PC-9 (cell line): Measurements from ENCODE around the gene CBX4. TPM values are rescaled to one million over a fixed set of nuclear protein-coding genes. Genes with fewer than 3 reads are reported as not detected.
A peak's percentile ranks its signal among the peaks of the same experiment; 100 is the strongest.

Experiments used
- BruUV-seq: library from RNA; stranded (reverse); fragments of 400-500 nt; replicated peaks from 2 replicates; lab custom pipeline; 2021; lab: Mats Ljungman, UMichigan
- CTCF ChIA-PET: fragments of 300-600 bp; sonication (Branson Sonifier 250); formaldehyde crosslinking; loops from one replicate; lab custom pipeline; 2022; ENCODE audit warnings: antibody characterized with exemption; lab: Charles Lee
- POLR2A ChIA-PET: fragments of 300-600 bp; sonication (Branson Sonifier 250); formaldehyde crosslinking; loops from one replicate; lab custom pipeline; 2022; ENCODE audit warnings: antibody characterized with exemption; ENCODE audit not compliant: unreplicated experiment; lab: Charles Lee
- DNase-seq, 2 experiments: peaks; one replicate each; pipeline versions ENCODE4 v3.0.0 to v3.0.0-alpha.2; 2015 to 2022; ENCODE audit warnings: mixed read lengths in 1 of 2
- H2AFZ ChIP-seq: fragments of 200-600 bp; sonication (generic); 2 replicates; pipeline ENCODE4 v1.8.1; 2017; ENCODE audit warnings: antibody characterized with exemption
- H3F3A ChIP-seq: fragments of 200-600 bp; sonication (generic); 2 replicates; pipeline ENCODE4 v1.8.1; 2017; ENCODE audit warnings: antibody characterized with exemption, mild to moderate bottlenecking, low read depth; ENCODE audit not compliant: insufficient read depth
- H3K27ac ChIP-seq: fragments of 200-600 bp; sonication (generic); 2 replicates; pipeline ENCODE4 v1.6.1; 2016; ENCODE audit warnings: mixed run types
- H3K27me3 ChIP-seq: fragments of 200-600 bp; sonication (generic); 2 replicates; pipeline ENCODE4 v1.6.1; 2016; ENCODE audit warnings: low read depth, mixed run types; ENCODE audit not compliant: insufficient read depth
- H3K36me3 ChIP-seq: fragments of 200-600 bp; sonication (generic); 2 replicates; pipeline ENCODE4 v1.6.1; 2016; ENCODE audit warnings: low read depth, mixed run types
- H3K4me1 ChIP-seq: fragments of 200-600 bp; sonication (generic); replicated peaks from 2 replicates; pipeline ENCODE4 v1.6.1; 2016; ENCODE audit warnings: mixed run types; ENCODE audit not compliant: insufficient read depth
- H3K4me2 ChIP-seq: fragments of 200-600 bp; sonication (generic); 2 replicates; pipeline ENCODE4 v1.6.1; 2017; ENCODE audit warnings: mixed run types
- H3K4me3 ChIP-seq: fragments of 200-600 bp; sonication (generic); 2 replicates; pipeline ENCODE4 v1.6.1; 2016; ENCODE audit warnings: mixed run types
- H3K79me2 ChIP-seq: fragments of 200-600 bp; sonication (generic); 2 replicates; pipeline ENCODE4 v1.6.1; 2017; ENCODE audit warnings: low read depth, mixed run types
- H3K9me2 ChIP-seq: fragments of 200-600 bp; sonication (generic); 2 replicates; pipeline ENCODE4 v1.8.1; 2017; ENCODE audit warnings: mild to moderate bottlenecking; ENCODE audit not compliant: insufficient read depth
- H3K9me3 ChIP-seq: fragments of 200-600 bp; sonication (generic); 2 replicates; pipeline ENCODE4 v1.8.1; 2016; ENCODE audit warnings: low read depth; ENCODE audit not compliant: insufficient read depth
- H4K20me1 ChIP-seq: fragments of 200-600 bp; sonication (generic); 2 replicates; pipeline ENCODE4 v1.8.1; 2017; ENCODE audit not compliant: insufficient read depth
- CTCF ChIP-seq: fragments of 200-600 bp; sonication (generic); conservative IDR thresholded peaks from 2 replicates; pipeline ENCODE4 v1.6.1; 2017; ENCODE audit warnings: mixed run types, antibody characterized with exemption, mild to moderate bottlenecking, moderate library complexity
- EZH2 ChIP-seq: fragments of 200-600 bp; sonication (generic); IDR thresholded peaks from 2 replicates; pipeline ENCODE4 v1.8.0; 2017; ENCODE audit warnings: antibody characterized with exemption, low read depth
- intact Hi-C: fragments of 100-400 bp; cut with micrococcal nuclease; formaldehyde crosslinking; loops from one replicate; pipeline ENCODE4 v1.10.0; 2022; ENCODE audit not compliant: unreplicated experiment
- total RNA-seq: library from RNA; stranded (reverse); gene quantifications from 2 replicates; pipeline ENCODE4 v1.2.3, GENCODE V29; 2021

Gene CBX4
- total RNA-seq, 1 experiment from 2014 or later: 32.0 TPM

GRCh38 chr17:79877041-79877440, 37.8 kb upstream of the CBX4 start:
- no peak overlapping the region for H3K4me2 ChIP-seq
- no peaks in the 10 kb centered on the region for H3K9me3 ChIP-seq
- TF ChIP-seq EZH2 (no peak), CTCF (no peak)
- intact Hi-C loops: no loop called here
- CTCF ChIA-PET: interaction anchor here (0.6 kb wide), 1 partner anchor 27 kb away, joined by 3 read pairs; no protein-coding TSS in a partner anchor
- no peak overlapping the region for H2AFZ ChIP-seq
- no peak overlapping the region for H3K4me3 ChIP-seq
- H3K36me3 ChIP-seq: no peaks in the 10 kb centered on the region
- H4K20me1 ChIP-seq: no peaks in the 10 kb centered on the region
- no peaks in the 10 kb centered on the region for H3F3A ChIP-seq
- H3K27ac ChIP-seq: no peak overlapping the region
- H3K27me3 ChIP-seq: no peaks in the 10 kb centered on the region
- POLR2A ChIA-PET: no interaction called here
- H3K4me1 ChIP-seq: no peaks in the 10 kb centered on the region
- no peaks in the 10 kb centered on the region for H3K79me2 ChIP-seq
- no peak for DNase-seq
- H3K9me2 ChIP-seq: no peaks in the 10 kb centered on the region
- BruUV-seq: no TSS peak

- no peaks in the 10 kb centered on the region for H3K9me2 ChIP-seq
- H3K36me3 ChIP-seq: no peaks in the 10 kb centered on the region
- CTCF ChIA-PET: interaction anchor here (0.7 kb wide), 1 partner anchor 8 kb away, joined by 5 read pairs; no protein-coding TSS in a partner anchor
- H2AFZ ChIP-seq: no peak overlapping the region
- intact Hi-C loops: no loop called here
- no TSS peak for BruUV-seq
- no peak for DNase-seq
- H4K20me1 ChIP-seq: no peaks in the 10 kb centered on the region
- TF ChIP-seq CTCF (no peak), EZH2 (no peak)
- H3K4me1 ChIP-seq: no peaks in the 10 kb centered on the region
- POLR2A ChIA-PET: no interaction called here
- H3K27ac ChIP-seq: no peak overlapping the region
- no peaks in the 10 kb centered on the region for H3K9me3 ChIP-seq
- no peaks in the 10 kb centered on the region for H3K79me2 ChIP-seq
- no peaks in the 10 kb centered on the region for H3F3A ChIP-seq
- H3K27me3 ChIP-seq: no peaks in the 10 kb centered on the region
- no peak overlapping the region for H3K4me2 ChIP-seq
- H3K4me3 ChIP-seq: no peak overlapping the region
Observed at GRCh38 chr17:79875511-79875910, 36.3 kb upstream of the CBX4 start.

DNA sequence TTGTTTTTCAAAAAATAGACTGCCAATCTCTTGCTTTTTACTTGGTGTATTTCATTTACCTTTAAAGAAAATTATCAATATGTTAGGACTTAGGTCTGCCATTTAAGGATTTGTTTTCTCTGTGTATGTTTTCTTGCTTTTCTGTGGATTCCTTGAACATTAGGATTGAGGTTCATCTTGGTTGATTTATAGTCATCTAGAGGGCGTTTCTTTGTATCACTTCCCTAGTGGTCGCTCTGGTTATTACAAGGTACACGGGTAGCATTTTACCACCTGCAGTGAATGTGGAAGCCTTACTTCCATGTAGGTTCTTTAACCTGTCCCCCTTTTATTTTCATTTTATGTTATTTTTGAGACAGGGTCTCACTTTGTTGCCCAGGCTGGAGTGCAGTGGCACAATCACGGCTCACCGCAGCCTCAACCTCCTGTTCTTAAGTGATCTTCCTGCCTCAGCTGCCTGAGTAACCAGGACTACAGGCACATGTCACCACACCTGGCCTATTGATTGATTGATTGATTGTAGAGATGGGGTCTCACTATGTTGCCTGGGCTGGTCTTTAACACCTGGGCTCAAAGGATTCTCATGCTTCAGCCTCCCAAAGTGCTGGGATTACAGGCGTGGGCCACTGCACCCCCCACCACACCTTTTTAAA, 35.2 kb upstream of the CBX4 start:
- no peak for DNase-seq
- CTCF ChIA-PET: interaction anchor here (1.2 kb wide), 1 partner anchor 31 kb away, joined by 5 read pairs; no protein-coding TSS in a partner anchor
- intact Hi-C loops: no loop called here

More for the DNA sequence above, 35.2 kb upstream of the CBX4 start:
- H3K4me1 ChIP-seq: no peaks in the 10 kb centered on the region
- H3K27ac ChIP-seq: no peak overlapping the region
- H3K4me2 ChIP-seq: no peak overlapping the region
- H2AFZ ChIP-seq: no peak overlapping the region
- no peaks in the 10 kb centered on the region for H3K36me3 ChIP-seq
- BruUV-seq: no TSS peak
- no peaks in the 10 kb centered on the region for H3K9me2 ChIP-seq
- no peaks in the 10 kb centered on the region for H3K79me2 ChIP-seq
- H3F3A ChIP-seq: no peaks in the 10 kb centered on the region
- no peaks in the 10 kb centered on the region for H3K9me3 ChIP-seq
- no peaks in the 10 kb centered on the region for H3K27me3 ChIP-seq
- POLR2A ChIA-PET: no interaction called here
- H4K20me1 ChIP-seq: no peaks in the 10 kb centered on the region
- H3K4me3 ChIP-seq: no peak overlapping the region
- TF ChIP-seq EZH2 (no peak), CTCF (peak; percentile 57; the same call in 1 of the 2 replicates)
